ENCODE measurements around the gene MARCO. TPM values are rescaled to one million over a fixed set of nuclear protein-coding genes. Genes with fewer than 3 reads are reported as not detected.

Gene MARCO
- total RNA-seq, 2 donors from 2014 or later: not detected

- Mint-ChIP-seq H3K36me3 (ENCODE audit: low read depth) (no peaks in the 10 kb centered on the region), H3K27me3 (peaks cover 13% of the 10 kb centered on the region), H3K4me1 (no peaks in the 10 kb centered on the region), H3K4me3 (no peak overlapping the region), H3K27ac (no peak overlapping the region)
- H3K9me3 ChIP-seq (ENCODE audit: control insufficient read depth, low read length, poor library complexity, severe bottlenecking): no peaks in the 10 kb centered on the region
- DNase-seq: no peak
- no peak for ATAC-seq
Observed at GRCh38 chr2:118913803-118914645, 28.0 kb upstream of the MARCO start.

- peaks cover 13% of the 10 kb centered on the region for H3K27me3 Mint-ChIP-seq
- H3K4me1 Mint-ChIP-seq: no peaks in the 10 kb centered on the region
- DNase-seq: no peak
Observed at GRCh38 chr2:118914721-118915453, 27.1 kb upstream of the MARCO start.

DNA sequence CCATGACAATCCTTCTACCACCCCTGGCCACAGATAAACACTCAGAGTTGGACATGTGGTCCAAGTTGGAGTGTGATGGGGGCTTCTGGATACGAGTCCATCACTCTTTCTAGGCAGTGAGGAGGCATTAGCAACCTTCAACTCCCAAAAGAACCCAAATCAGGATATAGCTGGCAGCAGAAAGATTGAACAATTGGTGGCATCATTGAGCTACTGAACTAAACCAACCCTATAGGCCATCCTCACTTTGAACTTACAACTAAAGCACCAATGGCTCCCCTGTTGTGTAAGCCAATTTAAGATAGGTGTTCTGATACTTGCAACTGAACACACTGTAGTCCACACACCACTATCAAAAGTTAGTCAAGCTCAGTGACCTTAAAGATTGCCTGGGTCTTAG lies 24.0 kb upstream of the MARCO start:
- Mint-ChIP-seq H3K36me3 (ENCODE audit: low read depth) (no peaks in the 10 kb centered on the region), H3K27me3 (peaks cover 32% of the 10 kb centered on the region), H3K4me1 (no peaks in the 10 kb centered on the region), H3K27ac (no peak overlapping the region), H3K4me3 (no peak overlapping the region)
- ATAC-seq (no peak), DNase-seq (no peak)
- H3K9me3 ChIP-seq (ENCODE audit: control insufficient read depth, low read length, poor library complexity, severe bottlenecking): no peaks in the 10 kb centered on the region

More at GRCh38 chr2:118914721-118915453, 27.1 kb upstream of the MARCO start:
- H3K36me3 Mint-ChIP-seq (ENCODE audit: low read depth): no peaks in the 10 kb centered on the region
- no peak overlapping the region for H3K4me3 Mint-ChIP-seq
- no peaks in the 10 kb centered on the region for H3K9me3 ChIP-seq (ENCODE audit: control insufficient read depth, low read length, poor library complexity, severe bottlenecking)
- H3K27ac Mint-ChIP-seq: no peak overlapping the region
- ATAC-seq: no peak

- Mint-ChIP-seq H3K27me3 (peaks cover 34% of the 10 kb centered on the region), H3K4me3 (no peak overlapping the region), H3K4me1 (no peaks in the 10 kb centered on the region), H3K36me3 (ENCODE audit: low read depth) (no peaks in the 10 kb centered on the region), H3K27ac (no peak overlapping the region)
- no peak for ATAC-seq
- no peak for DNase-seq
- no peaks in the 10 kb centered on the region for H3K9me3 ChIP-seq (ENCODE audit: control insufficient read depth, low read length, poor library complexity, severe bottlenecking)
Observed at GRCh38 chr2:118921646-118922045, 20.3 kb upstream of the MARCO start.

- Mint-ChIP-seq H3K36me3 (ENCODE audit: low read depth) (no peaks in the 10 kb centered on the region), H3K4me1 (no peaks in the 10 kb centered on the region), H3K27ac (no peak overlapping the region), H3K27me3 (peaks cover 34% of the 10 kb centered on the region), H3K4me3 (no peak overlapping the region)
- DNase-seq (no peak), ATAC-seq (no peak)
- no peaks in the 10 kb centered on the region for H3K9me3 ChIP-seq (ENCODE audit: control insufficient read depth, low read length, poor library complexity, severe bottlenecking)
Observed at GRCh38 chr2:118922254-118922653, 19.7 kb upstream of the MARCO start.

- Mint-ChIP-seq H3K27me3 (peaks cover 26% of the 10 kb centered on the region), H3K36me3 (ENCODE audit: low read depth) (no peaks in the 10 kb centered on the region), H3K27ac (no peak overlapping the region), H3K4me3 (no peak overlapping the region), H3K4me1 (no peaks in the 10 kb centered on the region)
- DNase-seq: no peak
- H3K9me3 ChIP-seq (ENCODE audit: control insufficient read depth, low read length, poor library complexity, severe bottlenecking): no peaks in the 10 kb centered on the region
- no peak for ATAC-seq
Observed at GRCh38 chr2:118923371-118923770, 18.6 kb upstream of the MARCO start.

GRCh38 chr2:118925476-118925875 lies 16.5 kb upstream of the MARCO start:
- DNase-seq (no peak), ATAC-seq (no peak)
- Mint-ChIP-seq H3K4me3 (no peak overlapping the region), H3K36me3 (ENCODE audit: low read depth) (no peaks in the 10 kb centered on the region), H3K4me1 (no peaks in the 10 kb centered on the region), H3K27me3 (peaks cover 27% of the 10 kb centered on the region), H3K27ac (no peak overlapping the region)
- H3K9me3 ChIP-seq (ENCODE audit: control insufficient read depth, low read length, poor library complexity, severe bottlenecking): no peaks in the 10 kb centered on the region

GRCh38 chr2:118925981-118926380 lies 16.0 kb upstream of the MARCO start:
- DNase-seq: no peak
- no peak overlapping the region for H3K4me3 Mint-ChIP-seq
- ATAC-seq: no peak
- no peaks in the 10 kb centered on the region for H3K9me3 ChIP-seq (ENCODE audit: control insufficient read depth, low read length, poor library complexity, severe bottlenecking)
- peaks cover 26% of the 10 kb centered on the region for H3K27me3 Mint-ChIP-seq
- H3K36me3 Mint-ChIP-seq (ENCODE audit: low read depth): no peaks in the 10 kb centered on the region
- no peak overlapping the region for H3K27ac Mint-ChIP-seq
- H3K4me1 Mint-ChIP-seq: no peaks in the 10 kb centered on the region

GRCh38 chr2:118929059-118929458 lies 12.9 kb upstream of the MARCO start:
- no peak overlapping the region for H3K27ac Mint-ChIP-seq
- H3K9me3 ChIP-seq (ENCODE audit: control insufficient read depth, low read length, poor library complexity, severe bottlenecking): no peaks in the 10 kb centered on the region
- DNase-seq (no peak), ATAC-seq (no peak)
- no peaks in the 10 kb centered on the region for H3K4me1 Mint-ChIP-seq
- peaks cover 8% of the 10 kb centered on the region for H3K27me3 Mint-ChIP-seq
- H3K36me3 Mint-ChIP-seq (ENCODE audit: low read depth): no peaks in the 10 kb centered on the region
- H3K4me3 Mint-ChIP-seq: no peak overlapping the region

DNA sequence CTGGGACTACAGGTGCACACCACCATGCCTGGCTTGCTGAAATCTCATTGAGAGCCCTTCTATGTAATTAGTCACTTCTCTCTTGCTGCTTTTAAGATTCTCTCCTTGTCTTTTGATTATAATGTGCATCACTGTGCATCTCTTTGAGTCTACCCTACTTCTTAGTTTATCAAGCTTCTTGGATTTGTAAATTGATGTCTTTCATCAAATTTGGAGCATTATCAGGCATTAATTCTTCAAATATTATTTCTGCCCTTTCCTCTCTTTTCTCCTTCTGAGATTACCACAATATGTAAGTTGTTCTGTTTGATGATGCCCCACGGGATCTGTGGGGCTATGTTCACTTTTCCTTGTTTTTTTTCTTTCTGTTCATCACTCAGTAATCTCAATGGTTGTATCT lies 9.0 kb upstream of the MARCO start:
- Mint-ChIP-seq H3K36me3 (ENCODE audit: low read depth) (no peaks in the 10 kb centered on the region), H3K4me3 (no peak overlapping the region), H3K27me3 (peaks cover 4% of the 10 kb centered on the region), H3K27ac (no peak overlapping the region), H3K4me1 (no peaks in the 10 kb centered on the region)
- ATAC-seq (no peak), DNase-seq (no peak)
- no peaks in the 10 kb centered on the region for H3K9me3 ChIP-seq (ENCODE audit: control insufficient read depth, low read length, poor library complexity, severe bottlenecking)

DNA sequence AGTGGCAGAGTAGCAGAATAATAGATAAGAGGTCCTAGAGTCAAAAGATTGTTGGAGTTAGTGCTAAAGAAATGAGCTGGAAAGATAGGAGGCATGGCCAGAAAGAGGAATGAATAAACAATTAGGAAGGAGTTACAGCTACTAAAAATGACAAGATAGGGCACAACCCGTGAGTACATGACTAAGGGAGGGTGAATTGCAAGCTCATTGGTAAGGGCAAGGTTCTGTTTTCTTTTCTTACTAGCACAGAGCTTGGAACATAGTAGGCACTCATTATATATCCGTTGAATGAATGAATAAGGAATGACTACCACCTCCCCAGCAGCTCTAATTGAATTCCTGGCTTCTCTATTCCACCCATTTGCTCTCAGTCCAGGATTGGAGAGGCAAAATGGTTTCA lies 5.7 kb upstream of the MARCO start:
- H3K4me3 Mint-ChIP-seq: no peak overlapping the region
- H3K9me3 ChIP-seq (ENCODE audit: control insufficient read depth, low read length, poor library complexity, severe bottlenecking): no peaks in the 10 kb centered on the region
- H3K4me1 Mint-ChIP-seq: peaks cover 9% of the 10 kb centered on the region
- ATAC-seq (no peak), DNase-seq (no peak)
- peaks cover 4% of the 10 kb centered on the region for H3K36me3 Mint-ChIP-seq (ENCODE audit: low read depth)
- H3K27me3 Mint-ChIP-seq: peaks cover 9% of the 10 kb centered on the region
- H3K27ac Mint-ChIP-seq: no peak overlapping the region

GRCh38 chr2:118936936-118937335 lies 5.1 kb upstream of the MARCO start:
- no peaks in the 10 kb centered on the region for H3K9me3 ChIP-seq (ENCODE audit: control insufficient read depth, low read length, poor library complexity, severe bottlenecking)
- H3K27me3 Mint-ChIP-seq: peaks cover 16% of the 10 kb centered on the region
- no peak for DNase-seq
- no peak overlapping the region for H3K27ac Mint-ChIP-seq
- no peak for ATAC-seq
- peaks cover 10% of the 10 kb centered on the region for H3K4me1 Mint-ChIP-seq
- peaks cover 4% of the 10 kb centered on the region for H3K36me3 Mint-ChIP-seq (ENCODE audit: low read depth)
- H3K4me3 Mint-ChIP-seq: no peak overlapping the region

- peaks cover 10% of the 10 kb centered on the region for H3K4me1 Mint-ChIP-seq
- H3K36me3 Mint-ChIP-seq (ENCODE audit: low read depth): peaks cover 4% of the 10 kb centered on the region
- DNase-seq (no peak), ATAC-seq (no peak)
- no peaks in the 10 kb centered on the region for H3K9me3 ChIP-seq (ENCODE audit: control insufficient read depth, low read length, poor library complexity, severe bottlenecking)
- H3K27me3 Mint-ChIP-seq: peaks cover 19% of the 10 kb centered on the region
- H3K4me3 Mint-ChIP-seq: no peak overlapping the region
- H3K27ac Mint-ChIP-seq: no peak overlapping the region
Observed at GRCh38 chr2:118937817-118938216, 4.2 kb upstream of the MARCO start.

Data from T-helper 17 cell (primary cell).